HG03571 (cell line): Measurements from ENCODE around the gene CRISP1.
"Not testable (repeated sequence)": the region's sequence is repeated elsewhere in the genome, so short reads cannot be mapped to it uniquely, and the experiment has no call there.

Experiments
- ATAC-seq: cut with Tn5 transposase; IDR thresholded peaks from one replicate; pipeline ENCODE4 v1.9.1; 2021; ENCODE audit not compliant: unreplicated experiment

The CRISP1 gene

GRCh38 chr6:49841424-49841823 lies 24.9 kb downstream of the CRISP1 start:
- ATAC-seq = no peak

GRCh38 chr6:49839957-49840356 lies 26.4 kb downstream of the CRISP1 start:
- ATAC-seq = no peak

- ATAC-seq = no peak
Measured at GRCh38 chr6:49839162-49839561, 27.2 kb downstream of the CRISP1 start.

- ATAC-seq = no peak
Measured at GRCh38 chr6:49835140-49835539, 31.2 kb downstream of the CRISP1 start.

GRCh38 chr6:49833386-49833785 lies 32.9 kb downstream of the CRISP1 start:
- ATAC-seq = no peak

- peak; percentile 97 for ATAC-seq
Measured at GRCh38 chr6:49826743-49827406, 39.5 kb downstream of the CRISP1 start.

GRCh38 chr6:49815166-49815565 lies 51.2 kb downstream of the CRISP1 start:
- no peak for ATAC-seq

GRCh38 chr6:49813248-49813647 lies 53.1 kb downstream of the CRISP1 start:
- no peak for ATAC-seq

- ATAC-seq = no peak
Measured at GRCh38 chr6:49806145-49806544, 60.2 kb downstream of the CRISP1 start.

GRCh38 chr6:49805246-49805645 lies 61.1 kb downstream of the CRISP1 start:
- ATAC-seq = no peak

GRCh38 chr6:49801525-49801924 lies 64.8 kb downstream of the CRISP1 start:
- no peak for ATAC-seq

- ATAC-seq = no peak
Measured at GRCh38 chr6:49799090-49799489, 67.2 kb downstream of the CRISP1 start.

- ATAC-seq = not testable (repeated sequence)
Measured at GRCh38 chr6:49796842-49797455, 69.4 kb downstream of the CRISP1 start.

GRCh38 chr6:49790341-49790740 lies 76.0 kb downstream of the CRISP1 start:
- ATAC-seq = no peak

GRCh38 chr6:49787176-49787575 lies 79.2 kb downstream of the CRISP1 start, which contains the start of gene PGK2:
TSS of gene PGK2 (minus strand) at chr6:49787285. CDS start at chr6:49787187, 98 bp downstream.
- no peak for ATAC-seq

GRCh38 chr6:49784272-49784671 lies 82.1 kb downstream of the CRISP1 start:
- no peak for ATAC-seq
